Liver (tissue), 9 donors: ENCODE measurements around the gene TCAP. TPM values are rescaled to one million over a fixed set of nuclear protein-coding genes. Genes with fewer than 3 reads are reported as not detected.

Experiments used
- DNase-seq: peaks from one replicate; pipeline ENCODE4 v3.0.0-alpha.2; 2017; ENCODE audit warnings: low spot score
- H3K27ac ChIP-seq, 2 donors: one replicate each; pipeline ENCODE4 v1.7.0; 2013; ENCODE audit warnings: inconsistent platforms in 2 of 2, low read length in 2 of 2, control low read depth in 1 of 2, low read depth in 1 of 2, mild to moderate bottlenecking in 1 of 2
- H3K27me3 ChIP-seq, 4 donors: one replicate each; pipeline versions ENCODE4 v1.6.1 to v1.7.0; 2013; ENCODE audit warnings: low read length in 3 of 4, inconsistent platforms in 1 of 4, mild to moderate bottlenecking in 1 of 4, moderate library complexity in 1 of 4; ENCODE audit not compliant: control insufficient read depth in 4 of 4, insufficient read depth in 4 of 4
- H3K36me3 ChIP-seq, 4 donors: one replicate each; pipeline versions ENCODE4 v1.6.1 to v1.7.0; 2013; ENCODE audit warnings: low read length in 3 of 4, mild to moderate bottlenecking in 3 of 4, low read depth in 1 of 4, moderate library complexity in 1 of 4; ENCODE audit not compliant: control insufficient read depth in 4 of 4, insufficient read depth in 3 of 4
- H3K4me1 ChIP-seq, 4 donors: one replicate each; pipeline versions ENCODE4 v1.6.1 to v1.7.0; 2013; ENCODE audit warnings: low read length in 3 of 4, mild to moderate bottlenecking in 3 of 4, moderate library complexity in 1 of 4; ENCODE audit not compliant: control insufficient read depth in 4 of 4, insufficient read depth in 4 of 4
- H3K4me3 ChIP-seq, 3 donors: one replicate each; pipeline versions ENCODE4 v1.6.1 to v1.7.0; 2013; ENCODE audit warnings: low read length in 3 of 3, control low read depth in 1 of 3, low read depth in 1 of 3, mild to moderate bottlenecking in 1 of 3
- H3K9ac ChIP-seq, 2 donors: one replicate each; pipeline ENCODE4 v1.7.0; 2013; ENCODE audit warnings: low read length in 2 of 2, mild to moderate bottlenecking in 2 of 2, moderate library complexity in 2 of 2, control low read depth in 1 of 2, low read depth in 1 of 2
- H3K9me3 ChIP-seq, 4 donors: one replicate each; pipeline versions ENCODE4 v1.6.1 to v1.7.0; 2013; ENCODE audit warnings: low read length in 3 of 4; ENCODE audit not compliant: control insufficient read depth in 4 of 4
- ATF3 ChIP-seq: IDR thresholded peaks from 2 replicates; pipeline ENCODE4 v1.6.1; 2016; ENCODE audit warnings: antibody characterized with exemption
- CTCF ChIP-seq: fragments of 150-350 bp; IDR thresholded peaks from 2 replicates; pipeline ENCODE4 v1.5.1; 2017; ENCODE audit warnings: improper control_type of control experiment, low read depth, low read length; ENCODE audit not compliant: missing input control
- EGR1 ChIP-seq, 2 donors: IDR thresholded peaks; 2 replicates each; pipeline ENCODE4 v1.6.1; 2016 to 2018; ENCODE audit warnings: antibody characterized with exemption in 2 of 2, low read depth in 2 of 2
- FOXA1 ChIP-seq: IDR thresholded peaks from 2 replicates; pipeline ENCODE4 v1.6.1; 2016; ENCODE audit warnings: antibody characterized with exemption
- FOXA2 ChIP-seq: IDR thresholded peaks from 2 replicates; pipeline ENCODE4 v1.6.1; 2016; ENCODE audit warnings: antibody characterized with exemption
- GABPA ChIP-seq, 2 donors: IDR thresholded peaks in 1 of 2; conservative IDR thresholded peaks in 1 of 2; 2 replicates each; pipeline ENCODE4 v1.6.1; 2016; ENCODE audit warnings: antibody characterized with exemption in 2 of 2, mild to moderate bottlenecking in 1 of 2, moderate library complexity in 1 of 2
- HNF4A ChIP-seq, 2 donors: conservative IDR thresholded peaks; 2 replicates each; pipeline ENCODE4 v1.6.1; 2016; ENCODE audit warnings: antibody characterized with exemption in 2 of 2, mild to moderate bottlenecking in 2 of 2
- HNF4G ChIP-seq: IDR thresholded peaks from 2 replicates; pipeline ENCODE4 v1.6.1; 2016; ENCODE audit warnings: antibody characterized with exemption
- JUND ChIP-seq, 2 donors: IDR thresholded peaks; 2 replicates each; pipeline ENCODE4 v1.6.1; 2016; ENCODE audit warnings: antibody characterized with exemption in 2 of 2
- MAX ChIP-seq: IDR thresholded peaks from 2 replicates; pipeline ENCODE4 v1.6.1; 2016; ENCODE audit warnings: antibody characterized with exemption
- NR2F2 ChIP-seq: IDR thresholded peaks from 2 replicates; pipeline ENCODE4 v1.6.1; 2016; ENCODE audit warnings: antibody characterized with exemption
- RAD21 ChIP-seq, 2 donors: IDR thresholded peaks; 2 replicates each; pipeline ENCODE4 v1.6.1; 2016; ENCODE audit warnings: antibody characterized with exemption in 2 of 2, mild to moderate bottlenecking in 2 of 2
- REST ChIP-seq: IDR thresholded peaks from 2 replicates; pipeline ENCODE4 v1.6.1; 2016; ENCODE audit warnings: antibody characterized with exemption, mild to moderate bottlenecking
- SP1 ChIP-seq: IDR thresholded peaks from 2 replicates; pipeline ENCODE4 v1.6.1; 2018; ENCODE audit warnings: antibody characterized with exemption, mild to moderate bottlenecking
- TAF1 ChIP-seq: conservative IDR thresholded peaks from 2 replicates; pipeline ENCODE4 v1.6.1; 2016; ENCODE audit warnings: antibody characterized with exemption, mild to moderate bottlenecking
- YY1 ChIP-seq: IDR thresholded peaks from 2 replicates; pipeline ENCODE4 v1.6.1; 2016; ENCODE audit warnings: antibody characterized with exemption, mild to moderate bottlenecking
- ZBTB33 ChIP-seq: IDR thresholded peaks from 2 replicates; pipeline ENCODE4 v1.6.1; 2016; ENCODE audit warnings: antibody characterized with exemption
- WGBS: extraction: QIAGEN DNeasy Blood & Tissue Kit; methylation state at CpG from one replicate; pipeline ENCODE4 v1.1.7; 2013; 5-methylcytosine and 5-hydroxymethylcytosine counted together
- polyA plus RNA-seq, 2 donors: library from polyadenylated mRNA; stranded (reverse) in 1 of 2; unstranded in 1 of 2; fragments of 200-250 nt in 1 of 2; fragments of >200 nt in 1 of 2; fragmentation: Nextera tagmentation in 1 of 2; extraction: Ambion mirVana in 1 of 2; gene quantifications; one replicate each; pipeline versions ENCODE4 v1.2.1 to v1.2.3, GENCODE V29; 2013 to 2015
- total RNA-seq, 2 donors: library from RNA; depleted of rRNA; stranded (reverse); fragments of >200 nt; gene quantifications; one replicate each; pipeline ENCODE4 v1.2.3, GENCODE V29; 2014
- donor health status: healthy.
- donor health status: healthy.
- donor health status: healthy.
- donor health status: healthy.
- donor health status: healthy.

Gene TCAP
- total and polyA plus RNA-seq, 4 donors: 0.14 to 0.67 (median 0.22) TPM; not detected in 1

- 94% methylated on average over 9 of the region's 9 CpGs for WGBS
- no peak for DNase-seq
- peaks cover 0 to 16% (median 11%) of the 10 kb centered on the region in 4 donors for H3K4me1 ChIP-seq
- H3K4me3 ChIP-seq: no peak overlapping the region
- no peaks in the 10 kb centered on the region for H3K9me3 ChIP-seq
- no peak overlapping the region for H3K27ac ChIP-seq
- H3K27me3 ChIP-seq: no peaks in the 10 kb centered on the region
- peaks cover 0 to 14% (median 4%) of the 10 kb centered on the region in 4 donors for H3K36me3 ChIP-seq
- H3K9ac ChIP-seq: no peak overlapping the region
- TF ChIP-seq TAF1 (no peak), ZBTB33 (no peak)
Measured at GRCh38 chr17:39683295-39683939, 18.3 kb downstream of the TCAP start.

GRCh38 chr17:39684369-39685192, 19.4 kb downstream of the TCAP start:
- 96% methylated on average over 12 of the region's 12 CpGs for WGBS
- no peak for DNase-seq
- Histone ChIP-seq H3K9ac (no peak overlapping the region), H3K36me3 (peaks cover 0 to 14% (median 4%) of the 10 kb centered on the region in 4 donors), H3K9me3 (no peaks in the 10 kb centered on the region), H3K4me1 (peaks cover 3 to 25% (median 20%) of the 10 kb centered on the region in 4 donors), H3K27me3 (no peaks in the 10 kb centered on the region), H3K4me3 (no peak overlapping the region), H3K27ac (no peak overlapping the region)
- TF ChIP-seq REST: no peak
- TF ChIP-seq GABPA (IDR thresholded peaks at IDR 0.05 in 1 of 2, conservative IDR thresholded peaks at IDR 0.05 in 1 of 2): no peak
- no peak for TF ChIP-seq RAD21 (IDR thresholded peaks at IDR 0.05)
- no peak for TF ChIP-seq SP1
- TF ChIP-seq HNF4G: no peak
- TF ChIP-seq YY1: no peak
- no peak for TF ChIP-seq JUND (IDR thresholded peaks at IDR 0.05)
- no peak for TF ChIP-seq HNF4A (conservative IDR thresholded peaks at IDR 0.05)
- TF ChIP-seq EGR1 (IDR thresholded peaks at IDR 0.05; ENCODE audit: low read depth in 2 of 2): no peak
- no peak for TF ChIP-seq ZBTB33
- no peak for TF ChIP-seq NR2F2
- TF ChIP-seq FOXA1: no peak
- no peak for TF ChIP-seq ATF3
- TF ChIP-seq FOXA2: no peak
- no peak for TF ChIP-seq TAF1
- TF ChIP-seq CTCF: no peak
- TF ChIP-seq MAX: no peak
